ENCODE data around the gene AFAP1.

Gene AFAP1

GRCh38 chr4:7817877-7818398 lies 121.7 kb downstream of the AFAP1 start:
- DNase-seq, result no peak

DNA sequence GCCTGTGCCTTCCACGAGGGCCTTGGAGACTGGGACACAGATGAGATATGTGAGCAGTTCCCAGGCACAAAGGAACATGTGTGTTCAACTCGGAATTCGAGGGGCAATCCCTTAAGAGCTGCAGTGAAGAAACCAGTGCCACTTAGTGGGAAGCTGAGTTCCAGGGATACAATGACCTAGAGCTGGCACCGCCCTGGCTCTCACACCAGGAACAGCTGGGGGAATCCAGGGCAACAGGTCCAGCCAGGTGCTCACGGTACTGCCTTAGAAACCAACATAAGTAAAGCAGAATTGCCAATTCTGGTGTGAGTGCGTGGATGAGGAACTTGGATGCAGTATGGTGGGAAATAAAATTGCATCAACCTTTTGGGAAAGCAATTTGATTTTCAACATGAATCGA lies 122.9 kb downstream of the AFAP1 start:
- no peak for DNase-seq

GRCh38 chr4:7815981-7816380 lies 123.7 kb downstream of the AFAP1 start:
- DNase-seq, result no peak

DNA sequence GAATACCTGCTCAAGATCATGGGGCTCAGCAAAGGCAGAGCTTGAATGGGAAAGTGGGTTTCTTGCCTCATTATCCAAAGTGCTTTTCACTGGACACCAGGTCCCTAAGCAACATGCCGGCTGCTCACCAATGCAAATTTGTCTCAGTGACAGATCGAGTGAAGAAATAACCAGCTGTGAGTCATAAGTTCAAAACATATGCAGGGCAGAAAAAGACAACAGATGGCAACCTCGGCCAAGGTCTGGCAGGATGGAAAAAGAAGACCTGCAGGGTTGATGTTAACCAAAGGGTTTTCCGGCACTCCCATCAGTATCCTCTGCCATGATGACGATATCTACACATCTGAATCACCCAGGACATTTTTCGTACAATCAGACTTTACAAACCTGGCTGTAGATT lies 124.1 kb downstream of the AFAP1 start:
- DNase-seq, result no peak

DNA sequence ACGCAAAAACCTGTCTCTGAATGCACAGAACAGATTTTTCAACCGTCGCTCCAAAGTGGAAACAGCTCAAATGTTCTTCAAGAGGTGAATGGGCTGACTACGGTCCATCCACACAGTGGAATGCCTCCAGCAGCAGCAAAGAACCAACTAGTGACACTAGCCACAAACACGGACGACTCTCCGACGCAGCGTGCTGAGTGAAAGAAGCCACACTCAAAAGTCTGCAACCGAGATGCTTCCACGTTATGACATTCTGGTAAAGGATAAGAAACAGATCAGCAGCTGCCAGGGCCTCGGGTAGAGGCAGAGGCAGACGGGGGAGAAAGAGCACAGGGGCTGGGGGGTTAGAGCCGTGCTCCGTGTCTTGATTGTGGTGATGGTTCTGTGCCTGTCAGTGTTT lies 125.2 kb downstream of the AFAP1 start:
- no peak for DNase-seq

- DNase-seq, result no peak
Observed at GRCh38 chr4:7813674-7814073, 126.0 kb downstream of the AFAP1 start.

- DNase-seq, result no peak
Observed at GRCh38 chr4:7812921-7813320, 126.7 kb downstream of the AFAP1 start.

DNA sequence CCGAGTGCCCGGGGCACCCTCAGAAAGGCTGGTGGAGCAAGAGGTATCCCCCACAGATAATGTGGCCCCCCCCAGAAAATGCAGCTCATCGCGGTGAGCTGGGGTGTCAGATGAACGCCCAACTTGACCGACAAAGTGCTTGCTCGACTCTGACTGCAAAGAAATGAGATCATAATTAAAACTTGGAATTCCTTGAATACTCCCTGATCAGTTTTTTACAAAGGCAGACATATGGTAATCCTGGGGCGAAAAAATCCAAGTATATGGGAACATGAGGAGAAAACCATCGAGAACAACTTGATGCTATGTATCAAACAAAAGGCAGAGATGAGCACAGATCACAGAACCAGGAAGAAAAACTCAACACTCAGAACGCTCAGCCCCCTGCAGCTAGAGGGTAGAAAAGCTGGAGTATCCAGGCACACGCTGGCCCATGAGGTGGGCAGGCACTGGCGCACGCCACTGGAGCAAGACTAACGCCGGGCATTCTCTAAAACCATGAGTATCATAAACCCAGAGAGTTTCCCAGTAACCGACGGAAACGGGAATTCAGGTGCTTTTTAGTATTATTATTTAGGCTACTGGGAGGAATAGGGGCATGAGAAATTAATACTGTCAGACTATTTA lies 127.3 kb downstream of the AFAP1 start:
- DNase-seq, result peak; percentile 6

DNA sequence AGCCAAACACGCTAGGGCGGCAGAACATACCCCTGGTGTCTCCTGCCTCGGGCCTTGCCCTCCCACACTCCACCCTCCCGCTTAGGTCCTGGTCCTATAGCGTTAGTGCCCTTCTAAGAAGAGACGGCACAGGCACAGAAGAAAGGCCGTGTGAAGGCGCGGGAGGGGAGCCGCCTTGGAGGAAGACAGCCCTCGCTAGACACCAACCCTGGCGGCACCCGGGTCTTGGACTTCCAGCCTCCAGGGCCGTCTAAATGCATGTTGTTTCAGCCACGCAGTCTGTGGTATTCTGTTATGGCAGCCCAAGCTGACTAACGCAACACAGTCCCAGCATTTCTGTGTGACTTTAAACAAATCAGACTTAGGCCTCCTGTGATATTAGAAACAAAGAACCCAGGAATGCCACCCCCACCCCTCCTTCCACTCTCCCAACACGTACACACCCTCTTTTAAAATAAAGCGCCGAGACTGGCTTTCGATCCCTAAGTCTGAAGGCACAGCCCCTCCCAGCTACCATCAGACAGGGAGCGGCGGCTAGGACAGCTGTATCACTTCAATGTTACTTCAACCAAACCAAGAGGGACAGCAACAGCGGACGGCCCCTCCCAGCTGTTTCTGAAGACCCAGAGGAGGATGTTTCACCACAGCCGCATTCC lies 128.0 kb downstream of the AFAP1 start:
- DNase-seq, result no peak

- DNase-seq, result no peak
Observed at GRCh38 chr4:7810783-7811535, 128.7 kb downstream of the AFAP1 start.

- DNase-seq, result no peak
Observed at GRCh38 chr4:7808752-7809151, 130.9 kb downstream of the AFAP1 start.

GRCh38 chr4:7808181-7808580 lies 131.5 kb downstream of the AFAP1 start:
- DNase-seq, result no peak

DNA sequence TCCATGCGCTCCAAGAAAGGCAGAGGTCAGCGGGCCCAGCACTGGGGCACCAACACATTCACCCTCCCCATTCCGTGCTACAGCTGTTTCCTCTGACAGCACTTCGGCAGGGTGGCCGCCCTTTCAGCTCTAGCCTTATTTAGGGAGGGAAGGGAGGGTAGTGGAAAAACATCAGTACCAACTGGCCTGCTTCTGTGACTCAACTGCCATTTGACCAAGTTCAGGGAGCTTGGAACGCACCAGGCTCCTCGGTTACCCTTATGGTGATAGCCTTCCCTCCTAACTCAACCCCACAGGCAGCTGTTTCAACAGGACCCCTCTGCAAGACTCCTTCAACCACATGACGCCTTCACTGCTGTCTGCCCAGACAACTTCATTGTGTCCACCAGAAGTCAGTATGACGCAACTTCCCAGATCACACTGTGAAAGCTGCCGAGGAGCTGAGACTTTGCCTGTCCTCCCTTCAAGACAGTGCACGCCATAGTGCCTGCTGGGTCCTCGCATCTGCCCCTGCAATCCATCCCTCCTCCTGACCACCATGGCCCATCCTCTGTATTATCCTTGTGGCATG lies 132.2 kb downstream of the AFAP1 start:
- no peak for DNase-seq

DNA sequence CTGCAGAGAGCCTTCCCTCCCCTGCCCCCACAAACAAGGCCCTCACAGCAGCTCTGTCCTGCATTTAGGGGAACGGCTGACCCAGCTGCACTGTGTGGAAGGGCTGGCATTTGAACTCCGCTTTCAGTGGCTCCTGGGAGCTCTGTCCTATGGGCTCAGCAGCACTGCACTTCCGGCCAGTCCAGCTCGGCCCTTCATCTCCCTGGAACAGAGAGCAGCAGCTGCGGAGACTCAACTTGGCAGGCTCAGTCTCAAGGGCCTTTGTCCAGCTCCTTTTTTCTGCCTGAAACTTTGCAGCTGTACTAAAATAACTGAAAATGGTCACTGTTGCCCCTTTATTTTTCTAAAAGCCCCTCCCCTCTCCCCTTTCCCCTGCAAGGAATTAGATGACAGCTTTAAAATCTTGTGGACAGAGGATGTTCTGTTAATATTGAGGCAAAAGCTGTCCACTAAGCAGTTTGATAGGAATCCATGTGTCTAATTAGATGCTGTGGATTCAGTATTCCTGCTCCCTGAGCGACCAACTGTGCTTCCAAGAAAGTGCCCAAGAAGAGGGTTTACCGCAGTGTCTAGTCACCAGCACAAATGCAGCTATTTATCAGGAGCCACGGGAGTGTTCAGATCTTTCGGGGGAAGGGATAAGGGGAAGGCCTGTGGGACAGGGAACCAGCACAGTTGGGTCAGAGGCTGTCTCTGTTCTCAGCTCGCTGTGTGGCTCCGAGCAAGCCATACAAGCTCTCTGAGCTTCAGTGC lies 133.1 kb downstream of the AFAP1 start:
- no peak for DNase-seq

- no peak for DNase-seq
Observed at GRCh38 chr4:7805533-7806337, 133.9 kb downstream of the AFAP1 start.

- DNase-seq, result no peak
Observed at GRCh38 chr4:7804756-7805385, 134.8 kb downstream of the AFAP1 start.

DNA sequence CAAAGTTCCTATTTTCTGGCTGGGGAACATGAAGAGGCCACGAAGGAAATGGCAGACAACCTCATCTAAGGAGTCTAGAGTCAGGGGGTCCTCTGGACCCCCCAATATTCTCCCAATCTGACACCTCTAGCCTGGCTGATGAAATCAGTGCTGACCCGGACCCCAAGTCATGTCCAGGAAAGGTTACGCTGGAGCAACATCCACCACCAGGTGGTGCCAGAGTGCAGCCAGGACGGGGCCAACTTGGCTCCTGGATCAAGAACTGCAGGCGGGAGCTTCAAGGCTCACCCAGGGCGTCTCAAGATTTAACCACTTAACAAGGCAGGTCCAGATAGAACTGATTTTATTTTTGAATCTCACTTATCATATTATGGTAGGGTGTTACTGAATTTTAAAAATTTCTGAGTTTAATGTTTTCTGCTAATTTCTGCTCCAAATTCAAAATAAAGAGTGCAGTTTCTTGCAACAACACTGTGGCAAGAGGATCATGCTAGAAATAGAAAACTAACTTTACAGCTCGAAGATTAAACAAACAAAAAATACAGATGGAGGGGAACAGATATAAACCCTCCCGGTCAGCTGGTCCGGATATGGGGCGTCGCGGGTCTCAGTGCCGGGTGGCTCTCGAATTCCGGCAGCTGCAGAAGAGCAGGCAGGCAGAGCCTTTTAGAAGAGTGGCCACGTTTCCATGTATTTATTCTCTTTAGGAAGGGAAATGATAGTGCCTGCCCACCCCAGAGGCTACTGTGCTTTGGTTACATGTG lies 135.5 kb downstream of the AFAP1 start:
- DNase-seq, result no peak

- DNase-seq, result no peak
Observed at GRCh38 chr4:7803371-7803770, 136.3 kb downstream of the AFAP1 start.

- DNase-seq, result peak; percentile 40
Observed at GRCh38 chr4:7802093-7802726, 137.5 kb downstream of the AFAP1 start.

- DNase-seq, result no peak
Observed at GRCh38 chr4:7801641-7802040, 138.0 kb downstream of the AFAP1 start.

Measured in NCI-H526 treated with DMSO at 0.1 percent for 48 hours (cell line).